Progenitor cell of endocrine pancreas (in vitro differentiated cells): ENCODE results near the gene CACNA1E. TPM values are rescaled to one million over a fixed set of nuclear protein-coding genes. Genes with fewer than 3 reads are reported as not detected.

Experiments
- DNase-seq: peaks from one replicate; pipeline ENCODE4 v3.0.0; 2021; ENCODE audit warnings: low spot score; ENCODE audit not compliant: unreplicated experiment
- H3K27ac Mint-ChIP-seq: 2 replicates; pipeline ENCODE4 v1.8.0; 2021; ENCODE audit warnings: mild to moderate bottlenecking, moderate library complexity, mixed read lengths
- H3K27me3 Mint-ChIP-seq: 2 replicates; pipeline ENCODE4 v1.8.0; 2021; ENCODE audit warnings: mixed read lengths
- H3K36me3 Mint-ChIP-seq: 2 replicates; pipeline ENCODE4 v1.8.0; 2022; ENCODE audit warnings: mixed read lengths; ENCODE audit not compliant: insufficient read depth
- H3K4me1 Mint-ChIP-seq: 2 replicates; pipeline ENCODE4 v1.8.0; 2021; ENCODE audit warnings: low read depth, mixed read lengths
- H3K4me3 Mint-ChIP-seq: 2 replicates; pipeline ENCODE4 v1.8.0; 2021; ENCODE audit warnings: low read depth, mild to moderate bottlenecking, moderate library complexity, mixed read lengths
- H3K9me3 Mint-ChIP-seq: 2 replicates; pipeline ENCODE4 v1.8.0; 2021; ENCODE audit warnings: low read depth, mixed read lengths
- total RNA-seq: library from RNA; stranded (reverse); gene quantifications from 2 replicates; pipeline ENCODE4 v1.2.1, GENCODE V29; 2021
- TF ChIP-seq, protein P1 (sequence below): fragments of 200-600 bp; sonication (generic); IDR thresholded peaks from one replicate; pipeline ENCODE4 v1.5.0; 2021; ENCODE audit warnings: antibody characterized with exemption, mild to moderate bottlenecking; ENCODE audit not compliant: unreplicated experiment

Gene CACNA1E
- total RNA-seq, 1 donor from 2014 or later, result 0.55 TPM

- no peak overlapping the region for H3K4me3 Mint-ChIP-seq
- no peaks in the 10 kb centered on the region for H3K9me3 Mint-ChIP-seq
- H3K4me1 Mint-ChIP-seq, result no peaks in the 10 kb centered on the region
- no peak overlapping the region for H3K27ac Mint-ChIP-seq
- no peaks in the 10 kb centered on the region for H3K36me3 Mint-ChIP-seq
- no peak for DNase-seq
- TF ChIP-seq, protein P1, sequence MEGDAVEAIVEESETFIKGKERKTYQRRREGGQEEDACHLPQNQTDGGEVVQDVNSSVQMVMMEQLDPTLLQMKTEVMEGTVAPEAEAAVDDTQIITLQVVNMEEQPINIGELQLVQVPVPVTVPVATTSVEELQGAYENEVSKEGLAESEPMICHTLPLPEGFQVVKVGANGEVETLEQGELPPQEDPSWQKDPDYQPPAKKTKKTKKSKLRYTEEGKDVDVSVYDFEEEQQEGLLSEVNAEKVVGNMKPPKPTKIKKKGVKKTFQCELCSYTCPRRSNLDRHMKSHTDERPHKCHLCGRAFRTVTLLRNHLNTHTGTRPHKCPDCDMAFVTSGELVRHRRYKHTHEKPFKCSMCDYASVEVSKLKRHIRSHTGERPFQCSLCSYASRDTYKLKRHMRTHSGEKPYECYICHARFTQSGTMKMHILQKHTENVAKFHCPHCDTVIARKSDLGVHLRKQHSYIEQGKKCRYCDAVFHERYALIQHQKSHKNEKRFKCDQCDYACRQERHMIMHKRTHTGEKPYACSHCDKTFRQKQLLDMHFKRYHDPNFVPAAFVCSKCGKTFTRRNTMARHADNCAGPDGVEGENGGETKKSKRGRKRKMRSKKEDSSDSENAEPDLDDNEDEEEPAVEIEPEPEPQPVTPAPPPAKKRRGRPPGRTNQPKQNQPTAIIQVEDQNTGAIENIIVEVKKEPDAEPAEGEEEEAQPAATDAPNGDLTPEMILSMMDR, result no peak
- H3K27me3 Mint-ChIP-seq, result peaks cover 4% of the 10 kb centered on the region
Measured at GRCh38 chr1:181601186-181601950, 118.1 kb downstream of the CACNA1E start.

DNA sequence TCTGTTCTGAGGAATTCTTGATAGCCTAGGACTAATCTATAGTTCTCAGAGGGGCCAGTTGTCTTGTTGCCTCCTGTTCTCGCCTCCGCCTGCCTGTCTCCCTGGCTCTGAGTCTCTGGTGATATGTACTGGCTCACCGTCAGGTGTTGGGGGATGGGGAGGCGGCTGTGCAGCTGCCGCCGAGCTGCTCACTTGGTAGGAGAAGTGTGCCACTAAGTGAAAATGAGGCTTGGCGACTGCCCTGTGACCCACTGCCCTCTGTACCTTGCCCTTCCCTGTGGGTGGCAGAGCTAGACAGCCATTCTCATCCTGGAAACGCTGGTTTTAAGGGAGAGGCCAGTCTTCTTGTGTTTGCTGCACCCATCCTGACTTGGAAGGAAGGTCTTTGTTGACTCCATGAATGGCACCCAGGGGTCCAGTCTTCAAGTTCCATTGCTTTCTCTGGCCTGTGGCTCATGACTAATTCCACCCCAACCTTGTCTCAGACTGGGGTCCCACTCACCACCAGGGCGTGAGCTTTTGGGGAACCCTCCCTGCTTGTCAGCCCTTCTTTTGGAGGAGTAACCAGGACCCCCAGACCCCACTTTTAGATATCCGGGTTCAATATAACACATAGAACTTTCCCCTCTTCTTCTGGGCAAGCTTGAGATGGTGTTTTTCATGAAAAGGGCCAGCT, 120.6 kb downstream of the CACNA1E start:
- H3K36me3 Mint-ChIP-seq, result no peaks in the 10 kb centered on the region
- no peaks in the 10 kb centered on the region for H3K9me3 Mint-ChIP-seq
- no peak for DNase-seq
- H3K27me3 Mint-ChIP-seq, result peaks cover 24% of the 10 kb centered on the region
- H3K4me1 Mint-ChIP-seq, result no peaks in the 10 kb centered on the region
- H3K4me3 Mint-ChIP-seq, result no peak overlapping the region
- no peak overlapping the region for H3K27ac Mint-ChIP-seq
- TF ChIP-seq, protein P1, result no peak

- Mint-ChIP-seq H3K9me3 (no peaks in the 10 kb centered on the region), H3K27ac (no peak overlapping the region), H3K4me1 (no peaks in the 10 kb centered on the region), H3K36me3 (no peaks in the 10 kb centered on the region), H3K4me3 (no peak overlapping the region), H3K27me3 (peaks cover 28% of the 10 kb centered on the region)
- no peak for DNase-seq
- TF ChIP-seq, protein P1, result no peak
Measured at GRCh38 chr1:181604482-181605249, 121.3 kb downstream of the CACNA1E start.

- Mint-ChIP-seq H3K36me3 (no peaks in the 10 kb centered on the region), H3K4me3 (no peak overlapping the region), H3K9me3 (no peaks in the 10 kb centered on the region), H3K4me1 (no peaks in the 10 kb centered on the region), H3K27me3 (peaks cover 28% of the 10 kb centered on the region), H3K27ac (no peak overlapping the region)
- DNase-seq, result no peak
- TF ChIP-seq, protein P1, result no peak
Measured at GRCh38 chr1:181607524-181607923, 124.2 kb downstream of the CACNA1E start.

GRCh38 chr1:181608386-181608785, 125.1 kb downstream of the CACNA1E start:
- no peak for DNase-seq
- no peak overlapping the region for H3K27ac Mint-ChIP-seq
- H3K4me1 Mint-ChIP-seq, result no peaks in the 10 kb centered on the region
- H3K36me3 Mint-ChIP-seq, result no peaks in the 10 kb centered on the region
- TF ChIP-seq, protein P1, result no peak
- H3K4me3 Mint-ChIP-seq, result no peak overlapping the region
- H3K27me3 Mint-ChIP-seq, result peaks cover 28% of the 10 kb centered on the region
- H3K9me3 Mint-ChIP-seq, result no peaks in the 10 kb centered on the region
